Neural cell (in vitro differentiated cells): Measurements from ENCODE around the gene SND1.

Experiments
- CTCF ChIP-seq: fragments of 450-650 bp; IDR thresholded peaks from 2 replicates; pipeline ENCODE4 v1.5.1; 2014; ENCODE audit warnings: antibody characterized with exemption, mild to moderate bottlenecking, moderate library complexity; ENCODE audit not compliant: poor library complexity, severe bottlenecking
- EP300 ChIP-seq: fragments of 450-650 bp; conservative IDR thresholded peaks from 2 replicates; pipeline ENCODE4 v1.6.1; 2014; ENCODE audit warnings: antibody characterized with exemption, mild to moderate bottlenecking, moderate library complexity; ENCODE audit not compliant: poor library complexity, severe bottlenecking
- EZH2 ChIP-seq: fragments of 200-600, 300-800 bp; shearing (Covaris generic), sonication (generic); IDR thresholded peaks from 2 replicates; pipeline ENCODE4 v1.6.1; 2014; ENCODE audit warnings: antibody characterized with exemption, low read length, borderline replicate concordance, mild to moderate bottlenecking; ENCODE audit not compliant: insufficient read depth, poor library complexity, severe bottlenecking
- POLR2AphosphoS5 ChIP-seq: IDR thresholded peaks from 2 replicates; pipeline ENCODE4 v1.6.1; 2012
- REST ChIP-seq: IDR thresholded peaks from 2 replicates; pipeline ENCODE4 v1.6.1; 2012; ENCODE audit warnings: borderline replicate concordance
- TAF1 ChIP-seq: IDR thresholded peaks from 2 replicates; pipeline ENCODE4 v1.6.1; 2012; ENCODE audit warnings: low read depth

GRCh38 chr7:127935847-127936376, 283.9 kb downstream of the SND1 start:
- TF ChIP-seq REST (no peak), CTCF (no peak), POLR2AphosphoS5 (no peak), TAF1 (no peak), EP300 (no peak), EZH2 (no peak)
